PC-3 (cell line): Measurements from ENCODE around the gene TMEM43. TPM values are rescaled to one million over a fixed set of nuclear protein-coding genes. Genes with fewer than 3 reads are reported as not detected.
A peak's percentile ranks its signal among the peaks of the same experiment; 100 is the strongest.

Experiments used
- ATAC-seq: fragments of 200-7000 bp; cut with Tn5 transposase; 2 replicates; pipeline ENCODE4 v1.9.1; 2020; ENCODE audit warnings: mild to moderate bottlenecking, moderate library complexity
- BruUV-seq: library from RNA; stranded (reverse); fragments of 400-500 nt; replicated peaks from 2 replicates; lab custom pipeline; 2021; lab: Mats Ljungman, UMichigan
- CTCF ChIA-PET: fragments of 300-600 bp; sonication (Branson Sonifier 250); formaldehyde crosslinking; loops from one replicate; lab custom pipeline; 2022; ENCODE audit warnings: antibody characterized with exemption; lab: Charles Lee
- POLR2A ChIA-PET: fragments of 300-600 bp; sonication (Branson Sonifier 250); formaldehyde crosslinking; loops from one replicate; lab custom pipeline; 2022; ENCODE audit warnings: antibody characterized with exemption; ENCODE audit not compliant: unreplicated experiment; lab: Charles Lee
- DNase-seq: peaks from one replicate; pipeline ENCODE4 v3.0.0-alpha.2; 2015
- H2AFZ ChIP-seq: fragments of 300-600 bp; sonication (generic); 2 replicates; pipeline ENCODE4 v1.6.0; 2016; ENCODE audit warnings: antibody characterized with exemption, low read length
- H3F3A ChIP-seq: fragments of 300-600 bp; sonication (generic); one replicate; pipeline ENCODE4 v1.6.0; 2017; ENCODE audit warnings: antibody characterized with exemption, low read length, control low read depth, mild to moderate bottlenecking; ENCODE audit not compliant: unreplicated experiment
- H3K27ac ChIP-seq: fragments of 300-600 bp; sonication (generic); 2 replicates; pipeline ENCODE4 v1.5.1; 2016; ENCODE audit warnings: mild to moderate bottlenecking, low read length
- H3K27me3 ChIP-seq: fragments of 300-600 bp; sonication (generic); 2 replicates; pipeline ENCODE4 v1.6.1; 2016; ENCODE audit warnings: low read length, mixed read lengths
- H3K36me3 ChIP-seq: fragments of 300-600 bp; sonication (generic); 2 replicates; pipeline ENCODE4 v1.6.1; 2016; ENCODE audit warnings: low read depth, mixed run types, low read length, mixed read lengths
- H3K4me1 ChIP-seq: fragments of 300-600 bp; sonication (generic); 2 replicates; pipeline ENCODE4 v1.5.1; 2016; ENCODE audit warnings: low read length; ENCODE audit not compliant: insufficient read depth
- H3K4me2 ChIP-seq: fragments of 300-600 bp; sonication (generic); 2 replicates; pipeline ENCODE4 v1.6.0; 2016; ENCODE audit warnings: low read length
- H3K4me3 ChIP-seq: fragments of 300-600 bp; sonication (generic); 2 replicates; pipeline ENCODE4 v1.5.1; 2016; ENCODE audit warnings: mild to moderate bottlenecking, low read length, mixed read lengths
- H3K79me2 ChIP-seq: fragments of 300-600 bp; sonication (generic); 2 replicates; pipeline ENCODE4 v1.6.1; 2017; ENCODE audit warnings: low read length, mixed read lengths
- H3K9ac ChIP-seq: fragments of 300-600 bp; sonication (generic); 2 replicates; pipeline ENCODE4 v1.6.0; 2016; ENCODE audit warnings: mild to moderate bottlenecking, low read length
- H3K9me2 ChIP-seq: fragments of 300-600 bp; sonication (generic); replicated peaks from 2 replicates; pipeline ENCODE4 v1.6.1; 2016; ENCODE audit warnings: mixed run types, low read length, mixed read lengths
- H3K9me3 ChIP-seq: fragments of 300-600 bp; sonication (generic); 2 replicates; pipeline ENCODE4 v1.6.1; 2016; ENCODE audit warnings: low read length, mixed read lengths
- H4K20me1 ChIP-seq: fragments of 300-600 bp; sonication (generic); 2 replicates; pipeline ENCODE4 v1.6.1; 2016; ENCODE audit warnings: low read length, mixed read lengths
- EZH2 ChIP-seq: fragments of 300-600 bp; sonication (generic); IDR thresholded peaks from one replicate; pipeline ENCODE4 v1.6.1; 2017; ENCODE audit warnings: antibody characterized with exemption, mild to moderate bottlenecking, low read length; ENCODE audit not compliant: unreplicated experiment
- EZH2phosphoT487 ChIP-seq: fragments of 300-600 bp; sonication (generic); IDR thresholded peaks from 2 replicates; pipeline ENCODE4 v1.6.1; 2018; ENCODE audit warnings: mild to moderate bottlenecking, antibody characterized with exemption, low read length, borderline replicate concordance
- intact Hi-C: fragments of 100-400 bp; cut with micrococcal nuclease; formaldehyde crosslinking; loops from 2 replicates; pipeline ENCODE4 v1.9.0; 2023
- total RNA-seq: library from RNA; depleted of rRNA; stranded (reverse); fragments of >200 nt; gene quantifications from 2 replicates; pipeline ENCODE4 v1.2.3, GENCODE V29; 2014
- TF ChIP-seq, protein P1 (sequence below): fragments of 300-600 bp; sonication (generic); conservative IDR thresholded peaks from 2 replicates; pipeline ENCODE4 v1.5.1; 2017; ENCODE audit warnings: antibody characterized with exemption, low read depth, mild to moderate bottlenecking, low read length

Gene TMEM43
- total RNA-seq, 1 experiment from 2014 or later = 83.1 TPM

GRCh38 chr3:14177580-14178246, 52.9 kb downstream of the TMEM43 start:
- Histone ChIP-seq H3K4me3 (peak overlapping the region; percentile 74), H3K27me3 (no peaks in the 10 kb centered on the region), H3K4me2 (peak overlapping the region; percentile 92), H3F3A (no peaks in the 10 kb centered on the region), H3K9me2 (no peaks in the 10 kb centered on the region), H3K36me3 (peaks cover 19% of the 10 kb centered on the region; the same call in 1 of the 2 replicates), H3K27ac (peak overlapping the region; percentile 39), H3K4me1 (peaks cover 31% of the 10 kb centered on the region), H3K9ac (peak overlapping the region; percentile 90), H3K9me3 (no peaks in the 10 kb centered on the region), H3K79me2 (peaks cover 85% of the 10 kb centered on the region), H2AFZ (peak overlapping the region; percentile 58), H4K20me1 (peaks cover 9% of the 10 kb centered on the region; the same call in 1 of the 2 replicates)
- ATAC-seq (peak; percentile 46), DNase-seq (no peak)
- TF ChIP-seq, protein P1, sequence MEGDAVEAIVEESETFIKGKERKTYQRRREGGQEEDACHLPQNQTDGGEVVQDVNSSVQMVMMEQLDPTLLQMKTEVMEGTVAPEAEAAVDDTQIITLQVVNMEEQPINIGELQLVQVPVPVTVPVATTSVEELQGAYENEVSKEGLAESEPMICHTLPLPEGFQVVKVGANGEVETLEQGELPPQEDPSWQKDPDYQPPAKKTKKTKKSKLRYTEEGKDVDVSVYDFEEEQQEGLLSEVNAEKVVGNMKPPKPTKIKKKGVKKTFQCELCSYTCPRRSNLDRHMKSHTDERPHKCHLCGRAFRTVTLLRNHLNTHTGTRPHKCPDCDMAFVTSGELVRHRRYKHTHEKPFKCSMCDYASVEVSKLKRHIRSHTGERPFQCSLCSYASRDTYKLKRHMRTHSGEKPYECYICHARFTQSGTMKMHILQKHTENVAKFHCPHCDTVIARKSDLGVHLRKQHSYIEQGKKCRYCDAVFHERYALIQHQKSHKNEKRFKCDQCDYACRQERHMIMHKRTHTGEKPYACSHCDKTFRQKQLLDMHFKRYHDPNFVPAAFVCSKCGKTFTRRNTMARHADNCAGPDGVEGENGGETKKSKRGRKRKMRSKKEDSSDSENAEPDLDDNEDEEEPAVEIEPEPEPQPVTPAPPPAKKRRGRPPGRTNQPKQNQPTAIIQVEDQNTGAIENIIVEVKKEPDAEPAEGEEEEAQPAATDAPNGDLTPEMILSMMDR = no peak
- TF ChIP-seq EZH2 (no peak), EZH2phosphoT487 (no peak)
- TSS peak; percentile 54 for BruUV-seq
- ChIA-PET POLR2A (interaction anchor here (1.0 to 1.5 kb wide), 3 partner anchors 26 to 53 kb away, joined by 5 to 20 read pairs (median 6); partner anchors contain the start of genes CHCHD4 and TMEM43), CTCF (interaction anchor here (0.7 kb wide), 2 partner anchors 172 to 281 kb away, joined by 4 read pairs; no protein-coding TSS in a partner anchor)
- intact Hi-C loops = loop anchor here (1.0 to 5.0 kb wide), 4 partner anchors 33 to 475 kb away; partner anchors contain the start of genes CCDC174 and CHCHD4

GRCh38 chr3:14178247-14179113, 53.6 kb downstream of the TMEM43 start, which contains the start of the genes LSM3 and XPC:
LSM3 (plus strand) TSS chr3:14178817; CDS start chr3:14178861, 44 bp downstream.
XPC (minus strand) TSS chr3:14178601; CDS start chr3:14178568, 33 bp downstream.
- H3F3A ChIP-seq = no peaks in the 10 kb centered on the region
- intact Hi-C loops = loop anchor here (1.0 to 5.0 kb wide), 4 partner anchors 34 to 474 kb away; partner anchors contain the start of genes CCDC174 and CHCHD4
- no TSS peak for BruUV-seq
- peaks cover 21% of the 10 kb centered on the region; the same call in 1 of the 2 replicates for H3K36me3 ChIP-seq
- H4K20me1 ChIP-seq = peaks cover 9% of the 10 kb centered on the region; the same call in 1 of the 2 replicates
- H3K4me1 ChIP-seq = peaks cover 31% of the 10 kb centered on the region
- ChIA-PET CTCF (interaction anchor here (0.6 kb wide), 1 partner anchor 64 kb away, joined by 4 read pairs; no protein-coding TSS in a partner anchor), POLR2A (interaction anchor here (0.5 to 1.5 kb wide), 11 partner anchors 8 to 1567 kb away, joined by 3 to 20 read pairs (median 4); partner anchors contain the start of genes CHCHD4 and TMEM43)
- TF ChIP-seq EZH2phosphoT487 = no peak
- TF ChIP-seq, protein P1 = no peak
- no peak for TF ChIP-seq EZH2
- peak within 1 kb of the TSS; percentile 39 for H3K27ac ChIP-seq
- H3K4me2 ChIP-seq = peak within 1 kb of the TSS; percentile 92
- H3K9ac ChIP-seq = peak within 1 kb of the TSS; percentile 90
- peak; percentile 99 for DNase-seq
- H3K27me3 ChIP-seq = no peaks in the 10 kb centered on the region
- ATAC-seq = peak; percentile 95
- H2AFZ ChIP-seq = peak within 1 kb of the TSS; percentile 66
- peaks cover 86% of the 10 kb centered on the region for H3K79me2 ChIP-seq
- no peaks in the 10 kb centered on the region for H3K9me3 ChIP-seq
- no peaks in the 10 kb centered on the region for H3K9me2 ChIP-seq
- H3K4me3 ChIP-seq = peak within 1 kb of the TSS; percentile 74
